SK-N-SH (cell line): ENCODE measurements around the gene ST7.

Experiments
- CHD2 ChIP-seq: fragments of 150-350 bp; IDR thresholded peaks from 2 replicates; pipeline ENCODE4 v1.6.1; 2018; ENCODE audit warnings: low read length; ENCODE audit not compliant: partially characterized antibody
- FOXJ3 ChIP-seq: sonication (generic); formaldehyde crosslinking; IDR thresholded peaks from 2 replicates; pipeline ENCODE4 v1.5.1; 2020; ENCODE audit warnings: mild to moderate bottlenecking, missing genetic modification reagents
- TAF1 ChIP-seq: IDR thresholded peaks from 2 replicates; pipeline ENCODE4 v1.6.1; 2012; ENCODE audit warnings: low read depth, mild to moderate bottlenecking, low read length, moderate library complexity, borderline replicate concordance
- TF ChIP-seq, protein P1 (sequence below): fragments of 200-600 bp; sonication (generic); IDR thresholded peaks from 2 replicates; pipeline ENCODE4 v1.6.1; 2017; ENCODE audit warnings: antibody characterized with exemption, mild to moderate bottlenecking, moderate library complexity

DNA sequence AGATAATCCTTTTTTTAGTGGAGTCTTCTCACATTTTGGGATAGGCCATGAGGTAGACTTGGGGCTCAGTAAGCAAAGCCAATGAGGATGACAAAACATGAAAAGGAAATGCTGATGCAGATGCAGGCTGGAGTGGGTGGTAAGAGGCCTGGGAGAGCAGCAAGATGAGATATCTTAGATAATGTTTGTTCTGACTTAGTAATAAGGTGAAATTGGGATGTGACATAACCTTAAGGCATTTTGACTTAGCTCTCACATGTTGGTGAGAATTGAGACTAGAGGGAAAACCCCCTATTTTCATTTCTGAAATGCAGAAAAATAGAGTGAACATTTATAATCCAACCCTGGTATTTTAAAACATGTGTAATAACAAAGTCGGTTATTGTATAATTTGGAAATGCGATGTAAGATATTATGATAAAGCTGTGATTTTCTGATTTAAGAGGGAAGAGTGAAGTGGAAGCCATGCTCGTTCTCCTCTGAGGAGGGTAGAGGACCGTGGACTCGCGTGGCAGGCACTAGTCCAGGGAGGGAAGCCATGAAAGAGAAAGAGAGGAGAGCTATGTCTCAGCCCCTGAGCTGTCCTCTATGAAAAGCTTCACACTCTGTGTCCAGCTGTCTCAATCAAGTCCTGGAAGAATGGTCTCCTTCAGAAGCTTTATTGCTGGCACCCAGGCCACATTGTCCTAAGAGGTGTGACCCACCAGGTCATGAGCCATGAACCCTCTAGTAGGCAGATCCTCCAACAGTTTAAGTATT is 57.3 kb downstream of the ST7 start:
- TF ChIP-seq TAF1: no peak
- TF ChIP-seq CHD2: no peak
- no peak for TF ChIP-seq FOXJ3 (CRISPR knock-in tag)
- TF ChIP-seq, protein P1, sequence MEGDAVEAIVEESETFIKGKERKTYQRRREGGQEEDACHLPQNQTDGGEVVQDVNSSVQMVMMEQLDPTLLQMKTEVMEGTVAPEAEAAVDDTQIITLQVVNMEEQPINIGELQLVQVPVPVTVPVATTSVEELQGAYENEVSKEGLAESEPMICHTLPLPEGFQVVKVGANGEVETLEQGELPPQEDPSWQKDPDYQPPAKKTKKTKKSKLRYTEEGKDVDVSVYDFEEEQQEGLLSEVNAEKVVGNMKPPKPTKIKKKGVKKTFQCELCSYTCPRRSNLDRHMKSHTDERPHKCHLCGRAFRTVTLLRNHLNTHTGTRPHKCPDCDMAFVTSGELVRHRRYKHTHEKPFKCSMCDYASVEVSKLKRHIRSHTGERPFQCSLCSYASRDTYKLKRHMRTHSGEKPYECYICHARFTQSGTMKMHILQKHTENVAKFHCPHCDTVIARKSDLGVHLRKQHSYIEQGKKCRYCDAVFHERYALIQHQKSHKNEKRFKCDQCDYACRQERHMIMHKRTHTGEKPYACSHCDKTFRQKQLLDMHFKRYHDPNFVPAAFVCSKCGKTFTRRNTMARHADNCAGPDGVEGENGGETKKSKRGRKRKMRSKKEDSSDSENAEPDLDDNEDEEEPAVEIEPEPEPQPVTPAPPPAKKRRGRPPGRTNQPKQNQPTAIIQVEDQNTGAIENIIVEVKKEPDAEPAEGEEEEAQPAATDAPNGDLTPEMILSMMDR: no peak
